ENCODE data around the gene TEX11. TPM values are rescaled to one million over a fixed set of nuclear protein-coding genes. Genes with fewer than 3 reads are reported as not detected.

The TEX11 gene
- total and polyA plus RNA-seq, 9 of the 15 experiments (the other 6 are each of a cell fraction or from before 2014, with no cell fraction given): 0.27 to 1.1 (median 0.45) TPM

GRCh38 chrX:70500826-70501225 is 407.7 kb downstream of the TEX11 start (continued):
- TF ChIP-seq, protein P1, sequence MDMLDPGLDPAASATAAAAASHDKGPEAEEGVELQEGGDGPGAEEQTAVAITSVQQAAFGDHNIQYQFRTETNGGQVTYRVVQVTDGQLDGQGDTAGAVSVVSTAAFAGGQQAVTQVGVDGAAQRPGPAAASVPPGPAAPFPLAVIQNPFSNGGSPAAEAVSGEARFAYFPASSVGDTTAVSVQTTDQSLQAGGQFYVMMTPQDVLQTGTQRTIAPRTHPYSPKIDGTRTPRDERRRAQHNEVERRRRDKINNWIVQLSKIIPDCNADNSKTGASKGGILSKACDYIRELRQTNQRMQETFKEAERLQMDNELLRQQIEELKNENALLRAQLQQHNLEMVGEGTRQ (CRISPR knock-in tag; IDR thresholded peaks at IDR 0.05): no peak
- TF ChIP-seq ZNF282 (CRISPR knock-in tag; IDR thresholded peaks at IDR 0.05) (no peak), SAFB2 (IDR thresholded peaks at IDR 0.05; ENCODE audit: borderline replicate concordance, low read depth, low read length, severe bottlenecking) (no peak), AFF4 (CRISPR knock-in tag; IDR thresholded peaks at IDR 0.05) (no peak), ZNF79 (CRISPR knock-in tag; IDR thresholded peaks at IDR 0.05; ENCODE audit: low read depth) (no peak), ARID4B (CRISPR knock-in tag; IDR thresholded peaks at IDR 0.05) (no peak), ZBTB33 (CRISPR knock-in tag; IDR thresholded peaks at IDR 0.05) (no peak), CBX8 (IDR thresholded peaks at IDR 0.05; ENCODE audit: borderline replicate concordance, extremely low read depth, low read depth, low read length, poor library complexity, severe bottlenecking) (no peak)

All from K562 (cell line).